ENCODE results near the gene TSPO2.
A peak's percentile ranks its signal among the peaks of the same experiment; 100 is the strongest.

DNA sequence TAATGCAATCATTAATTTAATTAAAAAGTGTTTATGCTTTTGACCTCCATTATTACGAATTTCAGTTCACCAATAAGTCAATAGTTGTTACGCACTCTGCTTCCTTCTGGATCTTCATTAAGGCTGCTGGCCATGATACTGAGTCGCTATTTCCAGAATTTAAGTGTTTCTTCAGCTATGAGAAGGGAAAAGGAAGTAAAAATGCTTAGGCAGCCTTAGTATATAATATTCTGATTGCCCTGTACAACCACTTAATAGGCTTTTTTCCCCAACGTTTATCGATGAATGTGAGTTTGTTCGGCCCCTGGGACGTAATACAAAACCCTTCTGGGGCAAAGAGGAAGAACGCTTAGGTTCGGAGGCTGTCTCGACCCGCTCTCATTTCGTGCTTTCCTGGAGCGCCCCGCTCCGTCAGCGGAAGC is 29.2 kb downstream of the TSPO2 start:
- TF ChIP-seq POLR2A (IDR thresholded peaks at IDR 0.05; ENCODE audit: low read depth, low read length), result peak; percentile 74; the same call in 1 of the 2 replicates
- TF ChIP-seq POLR2AphosphoS5 (IDR thresholded peaks at IDR 0.05; ENCODE audit: low read depth, low read length), result no peak; the same call in 1 of the 2 replicates
